GM18517 (cell line): Measurements from ENCODE around the gene RPUSD2.

Experiments
- ATAC-seq: cut with Tn5 transposase; IDR thresholded peaks from one replicate; pipeline ENCODE4 v1.9.1; 2021; ENCODE audit warnings: mild to moderate bottlenecking, moderate library complexity; ENCODE audit not compliant: unreplicated experiment

Gene RPUSD2, protein sequence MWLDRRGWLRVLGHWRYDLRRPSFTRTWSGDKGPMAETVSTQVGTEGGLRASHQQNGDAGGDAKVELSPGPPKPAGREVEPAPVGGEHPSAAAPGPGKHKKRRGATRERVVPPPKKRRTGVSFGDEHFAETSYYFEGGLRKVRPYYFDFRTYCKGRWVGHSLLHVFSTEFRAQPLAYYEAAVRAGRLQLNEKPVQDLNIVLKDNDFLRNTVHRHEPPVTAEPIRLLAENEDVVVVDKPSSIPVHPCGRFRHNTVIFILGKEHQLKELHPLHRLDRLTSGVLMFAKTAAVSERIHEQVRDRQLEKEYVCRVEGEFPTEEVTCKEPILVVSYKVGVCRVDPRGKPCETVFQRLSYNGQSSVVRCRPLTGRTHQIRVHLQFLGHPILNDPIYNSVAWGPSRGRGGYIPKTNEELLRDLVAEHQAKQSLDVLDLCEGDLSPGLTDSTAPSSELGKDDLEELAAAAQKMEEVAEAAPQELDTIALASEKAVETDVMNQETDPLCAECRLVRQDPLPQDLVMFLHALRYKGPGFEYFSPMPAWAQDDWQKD

GRCh38 chr15:40569129-40569953 is at the start of gene RPUSD2:
RPUSD2 (plus strand) TSS chr15:40569299; CDS start chr15:40569338, 39 bp downstream.
- ATAC-seq: peak; percentile 53

GRCh38 chr15:40523611-40524010 is 45.5 kb upstream of the RPUSD2 start:
- no peak for ATAC-seq

GRCh38 chr15:40525855-40526254 is 43.2 kb upstream of the RPUSD2 start:
- ATAC-seq: no peak

DNA sequence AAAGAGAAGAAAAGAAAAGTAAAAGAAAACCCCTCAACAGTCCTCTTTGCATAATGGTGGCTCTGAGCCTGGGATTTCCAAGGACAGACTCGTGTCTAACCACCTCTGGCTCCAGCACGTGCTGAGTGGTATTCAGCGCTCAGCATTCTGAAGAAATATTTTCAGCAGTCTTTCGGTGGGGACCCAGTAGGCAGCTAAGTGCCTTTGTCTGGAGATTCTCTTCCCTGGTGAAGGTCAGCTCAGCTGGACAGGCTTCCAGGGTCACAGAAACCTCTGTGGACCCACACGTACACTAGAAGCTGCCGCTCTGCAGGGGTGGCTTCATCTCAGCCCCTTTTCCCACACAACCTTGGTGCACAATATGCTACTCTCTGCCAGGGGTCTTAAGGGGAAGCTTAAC is 40.3 kb upstream of the RPUSD2 start:
- ATAC-seq: no peak

DNA sequence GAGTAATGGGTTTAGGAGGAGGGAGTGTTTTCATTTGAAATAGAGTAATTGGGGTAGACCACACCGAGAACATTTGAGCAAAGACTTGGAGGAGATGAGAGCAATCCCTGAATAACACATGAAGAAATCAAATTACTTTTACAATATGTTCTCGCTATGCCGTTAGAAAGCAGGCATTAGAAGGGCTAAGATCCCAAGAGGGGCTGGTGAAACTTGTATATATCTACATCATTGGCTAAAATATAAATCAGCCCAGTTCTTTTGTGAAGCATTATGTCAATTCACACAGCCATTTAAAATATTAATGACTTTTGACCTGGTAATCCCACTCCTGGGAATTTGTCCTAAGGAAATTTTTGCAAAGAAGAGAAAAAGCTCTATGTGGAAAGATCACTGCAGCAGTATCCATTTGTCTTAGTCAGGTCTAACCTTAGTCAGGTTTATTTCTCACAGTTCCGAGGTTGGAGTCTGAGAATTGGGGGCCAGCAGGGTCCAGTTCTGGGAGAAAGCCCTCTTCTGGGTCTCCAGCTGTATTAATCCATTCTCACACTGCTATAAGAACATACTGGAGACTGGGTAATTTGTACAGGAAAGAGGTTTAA is 35.2 kb upstream of the RPUSD2 start:
- no peak for ATAC-seq

GRCh38 chr15:40534371-40534770 is 34.7 kb upstream of the RPUSD2 start:
- ATAC-seq: no peak

GRCh38 chr15:40536501-40536900 is 32.6 kb upstream of the RPUSD2 start:
- no peak for ATAC-seq

GRCh38 chr15:40538976-40539375 is 30.1 kb upstream of the RPUSD2 start:
- no peak for ATAC-seq

GRCh38 chr15:40543082-40543481 is 26.0 kb upstream of the RPUSD2 start:
- peak; percentile 40 for ATAC-seq

DNA sequence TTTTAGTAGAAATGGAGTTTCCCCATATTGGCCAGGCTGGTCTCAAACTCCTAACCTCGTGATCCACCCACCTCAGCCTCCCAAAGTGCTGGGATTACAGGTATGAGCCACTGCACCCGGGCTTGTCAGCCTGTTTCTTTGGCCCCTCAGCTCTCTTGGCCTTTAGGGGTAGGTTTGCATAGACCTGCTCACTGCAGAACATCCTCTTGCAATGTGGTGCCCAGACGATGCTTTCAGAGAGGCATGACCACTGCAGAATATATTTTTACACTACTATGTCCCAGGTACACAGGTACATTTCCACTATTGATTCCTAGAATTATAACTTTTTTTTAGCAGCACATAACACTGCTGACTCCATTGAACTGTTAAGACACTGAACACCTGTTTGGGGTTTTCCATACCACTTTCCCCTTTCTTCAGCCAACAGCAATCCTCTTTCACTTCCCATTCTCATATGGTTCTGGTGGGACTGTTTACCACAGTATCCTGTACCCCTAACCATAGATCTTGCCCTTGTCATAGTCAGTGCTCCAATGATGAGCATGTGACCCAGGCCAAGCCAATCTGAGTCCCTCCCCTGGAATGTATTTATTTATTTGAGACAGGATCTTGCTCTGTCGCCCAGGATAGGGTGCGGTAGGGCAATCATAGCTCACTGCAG is 25.3 kb upstream of the RPUSD2 start:
- peak; percentile 70 for ATAC-seq

GRCh38 chr15:40545457-40545856 is 23.6 kb upstream of the RPUSD2 start:
- no peak for ATAC-seq

GRCh38 chr15:40548610-40549009 is 20.5 kb upstream of the RPUSD2 start:
- no peak for ATAC-seq

GRCh38 chr15:40549894-40550293 is 19.2 kb upstream of the RPUSD2 start:
- no peak for ATAC-seq

DNA sequence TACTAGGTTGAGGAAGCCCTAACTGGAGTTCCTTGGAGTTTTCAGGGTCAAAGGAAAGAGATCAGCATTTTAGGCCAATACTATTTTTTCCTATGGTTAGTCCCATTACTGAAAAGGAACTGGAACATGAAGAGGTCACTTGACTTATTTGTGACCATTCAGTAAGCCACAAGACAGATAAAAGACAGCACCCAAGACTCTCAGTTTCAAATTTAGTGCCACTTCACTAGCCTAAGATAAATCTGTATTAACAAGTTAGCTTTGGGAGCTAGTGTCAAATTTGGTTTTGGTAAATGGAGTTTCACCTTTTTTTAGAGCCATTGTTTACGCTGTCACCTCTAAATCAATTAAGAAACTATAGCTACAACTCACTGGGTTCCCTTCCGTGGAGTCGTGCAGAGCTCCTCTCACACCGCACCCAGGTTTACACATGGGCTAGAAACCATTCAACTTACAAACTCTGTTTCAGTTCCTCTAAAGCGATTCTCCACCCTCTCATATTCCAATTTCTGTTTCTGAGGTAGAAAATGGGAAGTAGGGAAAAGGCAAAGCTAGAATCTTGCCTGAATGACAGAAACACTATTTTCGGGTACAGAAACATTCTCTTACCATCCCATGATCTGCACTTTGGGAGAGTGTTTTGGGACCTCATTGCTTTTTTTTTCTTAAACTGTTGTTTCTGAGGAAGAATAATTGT is 18.6 kb upstream of the RPUSD2 start:
- ATAC-seq: peak; percentile 64

DNA sequence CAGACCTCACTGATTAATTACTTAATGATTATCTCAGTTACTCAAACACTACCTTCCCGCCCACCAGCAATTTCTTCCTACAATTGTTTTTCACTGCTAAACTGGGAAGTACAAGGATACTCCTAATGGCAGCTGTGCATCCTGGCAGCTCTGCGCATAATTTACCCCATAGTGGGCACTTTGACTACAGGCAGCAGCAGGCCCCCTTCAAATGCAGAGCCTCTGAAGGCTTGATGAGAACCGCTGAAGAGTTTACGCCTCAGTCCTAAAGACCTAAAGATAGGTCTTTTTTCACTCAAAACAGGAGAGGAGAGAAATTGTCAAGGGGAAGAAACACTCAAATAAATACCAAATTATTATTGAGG is 15.0 kb upstream of the RPUSD2 start:
- no peak for ATAC-seq

- ATAC-seq: no peak
Measured at GRCh38 chr15:40555876-40556275, 13.2 kb upstream of the RPUSD2 start.

- no peak for ATAC-seq
Measured at GRCh38 chr15:40558952-40559742, 10.0 kb upstream of the RPUSD2 start.

DNA sequence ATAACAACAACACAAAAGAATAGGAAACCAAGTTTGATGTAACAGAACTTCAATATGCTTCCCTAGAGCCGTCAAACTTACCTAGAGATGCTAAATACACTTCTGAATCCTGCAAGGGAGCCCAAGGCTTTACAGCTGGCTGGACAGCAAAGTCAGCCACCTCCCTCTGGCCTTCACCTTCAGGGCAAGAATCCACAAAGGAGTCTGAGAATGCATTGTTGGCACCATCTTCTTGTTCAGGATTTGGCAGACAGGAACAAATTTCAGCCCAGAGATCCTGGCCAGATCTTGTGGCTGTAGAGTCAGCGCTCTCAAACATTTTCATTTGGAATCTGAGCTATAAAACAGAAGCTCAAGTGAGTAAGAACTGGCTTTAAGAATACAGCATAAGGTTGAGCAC is 6.4 kb upstream of the RPUSD2 start:
- no peak for ATAC-seq

DNA sequence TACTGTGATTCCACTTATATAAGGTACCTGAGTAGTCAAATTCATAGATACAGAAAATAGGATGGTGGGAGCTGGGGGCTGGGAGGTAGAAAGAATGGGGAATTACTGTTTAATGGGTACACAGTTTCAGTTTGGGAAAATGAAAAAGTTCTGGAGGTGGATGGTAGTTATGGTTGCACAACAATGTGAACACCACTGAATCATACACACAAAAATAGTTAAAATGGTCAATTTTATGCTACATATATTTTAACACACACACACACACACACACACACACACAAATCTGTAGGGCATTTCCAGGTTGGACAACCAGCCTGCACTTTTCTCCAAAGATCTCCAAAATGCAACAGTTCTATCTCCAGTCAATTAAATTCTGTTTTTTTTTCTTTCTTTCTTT is 5.7 kb upstream of the RPUSD2 start:
- no peak for ATAC-seq
